OCI-LY1 (cell line): ENCODE results near the gene SH2D6.

ENCODE experiments used
- EZH2 ChIP-seq: fragments of 200-600 bp; sonication (generic), shearing (Covaris generic); IDR thresholded peaks from 2 replicates; pipeline ENCODE4 v1.8.0; 2017; ENCODE audit warnings: borderline replicate concordance, mixed run types, mild to moderate bottlenecking, antibody characterized with exemption, low read length, moderate library complexity, mixed read lengths
- TF ChIP-seq, protein P1 (sequence below): fragments of 200-600 bp; sonication (generic), shearing (Covaris generic); IDR thresholded peaks from 2 replicates; pipeline ENCODE4 v1.5.1; 2017; ENCODE audit warnings: mild to moderate bottlenecking, antibody characterized with exemption, low read length, moderate library complexity, mixed read lengths

DNA sequence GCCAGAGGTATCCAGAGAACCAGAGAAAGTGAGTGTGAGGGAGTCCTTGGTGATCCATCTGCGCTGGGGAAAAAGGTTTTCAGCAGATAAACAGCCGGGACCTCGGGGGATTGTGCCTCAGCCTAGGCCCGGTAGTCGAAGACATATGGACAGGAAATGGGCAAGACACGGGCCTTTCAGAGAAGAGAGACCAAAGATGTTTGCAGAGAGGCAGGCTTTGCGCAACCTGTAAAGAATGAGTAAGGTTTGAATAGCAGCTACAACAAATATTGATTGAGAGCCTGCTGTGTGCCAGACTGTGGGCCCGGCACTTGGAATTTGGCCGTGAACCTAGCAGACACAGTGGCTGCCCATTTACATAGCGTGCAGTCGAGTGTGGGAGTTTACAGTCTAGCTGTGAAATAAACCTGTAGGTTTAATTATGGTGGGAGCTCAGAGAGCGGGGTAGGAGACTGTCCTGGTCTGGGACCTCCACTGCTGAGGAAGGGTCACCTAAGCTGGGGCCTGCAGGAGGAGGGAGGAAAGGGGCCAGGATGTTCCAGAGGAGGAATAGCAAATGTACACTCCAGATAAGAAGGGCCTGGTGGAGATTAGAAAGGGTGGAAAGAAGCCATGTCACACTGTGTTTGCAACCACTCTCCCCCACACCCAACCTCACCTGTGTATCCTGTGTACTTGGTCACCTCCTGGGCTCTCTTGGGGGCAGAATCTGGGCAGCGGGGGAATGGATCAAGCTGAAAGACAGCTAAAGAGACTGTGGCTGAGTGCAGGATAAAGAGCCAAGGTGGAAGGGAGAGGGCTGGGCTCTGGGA, 3.0 kb downstream of the SH2D6 start:
- TF ChIP-seq, protein P1, sequence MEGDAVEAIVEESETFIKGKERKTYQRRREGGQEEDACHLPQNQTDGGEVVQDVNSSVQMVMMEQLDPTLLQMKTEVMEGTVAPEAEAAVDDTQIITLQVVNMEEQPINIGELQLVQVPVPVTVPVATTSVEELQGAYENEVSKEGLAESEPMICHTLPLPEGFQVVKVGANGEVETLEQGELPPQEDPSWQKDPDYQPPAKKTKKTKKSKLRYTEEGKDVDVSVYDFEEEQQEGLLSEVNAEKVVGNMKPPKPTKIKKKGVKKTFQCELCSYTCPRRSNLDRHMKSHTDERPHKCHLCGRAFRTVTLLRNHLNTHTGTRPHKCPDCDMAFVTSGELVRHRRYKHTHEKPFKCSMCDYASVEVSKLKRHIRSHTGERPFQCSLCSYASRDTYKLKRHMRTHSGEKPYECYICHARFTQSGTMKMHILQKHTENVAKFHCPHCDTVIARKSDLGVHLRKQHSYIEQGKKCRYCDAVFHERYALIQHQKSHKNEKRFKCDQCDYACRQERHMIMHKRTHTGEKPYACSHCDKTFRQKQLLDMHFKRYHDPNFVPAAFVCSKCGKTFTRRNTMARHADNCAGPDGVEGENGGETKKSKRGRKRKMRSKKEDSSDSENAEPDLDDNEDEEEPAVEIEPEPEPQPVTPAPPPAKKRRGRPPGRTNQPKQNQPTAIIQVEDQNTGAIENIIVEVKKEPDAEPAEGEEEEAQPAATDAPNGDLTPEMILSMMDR, result no peak
- no peak for TF ChIP-seq EZH2
